Activated gamma-delta T cell treated with Interleukin-2 at 50 U/mL for 16 hours (primary cell): ENCODE data around the gene IFITM2.
A peak's percentile ranks its signal among the peaks of the same experiment; 100 is the strongest.

Source experiments
- DNase-seq: peaks from one replicate; pipeline ENCODE4 v3.0.0-alpha.2; 2020

The IFITM2 gene

DNA sequence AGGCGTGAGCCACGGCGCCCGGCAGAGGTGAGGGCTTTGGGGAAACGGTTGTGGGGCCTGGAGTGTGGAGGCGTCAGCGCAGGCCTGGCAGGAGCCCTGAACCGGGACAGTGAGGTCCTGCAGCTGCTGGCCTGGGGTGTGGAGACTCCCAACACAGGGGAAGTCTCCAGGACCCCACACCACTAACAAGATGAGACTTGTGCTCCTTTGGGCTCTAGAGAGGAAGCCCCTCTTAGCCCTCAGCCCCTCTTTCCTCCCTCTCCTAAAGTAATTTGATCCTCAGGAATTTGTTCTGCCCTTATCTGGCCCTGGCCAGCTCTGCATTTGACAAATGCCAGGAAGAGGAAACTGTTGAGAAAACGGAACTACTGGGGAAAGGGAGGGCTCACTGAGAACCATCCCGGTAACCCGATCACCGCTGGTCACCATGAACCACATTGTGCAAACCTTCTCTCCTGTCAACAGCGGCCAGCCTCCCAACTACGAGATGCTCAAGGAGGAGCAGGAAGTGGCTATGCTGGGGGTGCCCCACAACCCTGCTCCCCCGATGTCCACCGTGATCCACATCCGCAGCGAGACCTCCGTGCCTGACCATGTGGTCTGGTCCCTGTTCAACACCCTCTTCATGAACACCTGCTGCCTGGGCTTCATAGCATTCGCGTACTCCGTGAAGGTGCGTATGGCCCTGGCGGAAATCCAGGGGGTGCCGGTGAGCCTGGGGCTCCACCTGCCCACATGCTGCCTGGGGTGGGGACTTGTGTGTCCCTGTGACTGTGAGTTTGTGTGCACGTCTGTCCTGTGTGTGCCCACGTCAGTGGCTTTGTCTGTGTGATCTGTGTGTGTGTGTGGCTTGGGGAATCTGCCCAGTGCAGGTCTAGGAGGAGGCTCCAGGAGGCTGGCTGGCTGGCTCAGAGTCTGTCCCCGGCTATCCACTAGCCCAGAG, at the start of gene IFITM2:
IFITM2 (plus strand) TSS at position 51 of the 943 bp plus-strand sequence; CDS start at position 428, 377 bp downstream.
- DNase-seq, result peak; percentile 38

DNA sequence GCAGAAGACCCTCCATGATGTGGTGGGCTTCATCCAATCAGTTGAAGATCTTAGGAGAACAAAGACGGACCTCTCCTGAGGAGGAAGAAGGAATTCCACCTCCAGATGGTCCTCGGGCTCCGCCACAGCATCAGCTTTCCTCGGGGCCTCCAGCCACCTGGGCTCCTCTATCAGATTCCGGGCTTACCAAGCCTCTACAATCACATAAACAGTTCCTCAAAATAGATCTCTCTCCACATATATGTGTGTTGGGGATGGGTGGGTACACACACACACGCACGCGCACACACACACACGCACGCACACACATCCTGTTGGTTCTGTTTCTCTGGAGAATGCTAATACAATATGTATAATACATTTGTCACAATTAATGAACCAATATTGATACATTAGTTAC, 48.2 kb upstream of the IFITM2 start:
- DNase-seq, result no peak

DNA sequence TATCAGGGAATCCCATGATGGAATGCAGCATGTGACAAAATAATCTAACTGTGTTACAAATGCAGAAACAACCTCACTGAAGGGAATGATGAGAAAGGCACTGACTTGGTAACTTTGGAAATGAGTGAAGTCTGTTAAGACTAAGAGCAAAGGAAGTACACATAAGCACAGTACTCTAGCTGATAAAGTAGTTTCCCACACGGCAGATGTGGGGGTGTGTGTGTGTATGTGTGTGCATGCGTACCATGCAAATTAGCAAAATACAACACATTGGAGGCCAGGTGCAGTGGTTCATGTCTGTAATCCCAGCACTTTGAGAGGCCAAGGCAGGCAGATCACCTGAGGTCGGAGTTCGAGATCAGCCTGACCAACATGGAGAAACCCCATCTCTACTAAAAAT, 46.0 kb upstream of the IFITM2 start:
- DNase-seq, result no peak

DNA sequence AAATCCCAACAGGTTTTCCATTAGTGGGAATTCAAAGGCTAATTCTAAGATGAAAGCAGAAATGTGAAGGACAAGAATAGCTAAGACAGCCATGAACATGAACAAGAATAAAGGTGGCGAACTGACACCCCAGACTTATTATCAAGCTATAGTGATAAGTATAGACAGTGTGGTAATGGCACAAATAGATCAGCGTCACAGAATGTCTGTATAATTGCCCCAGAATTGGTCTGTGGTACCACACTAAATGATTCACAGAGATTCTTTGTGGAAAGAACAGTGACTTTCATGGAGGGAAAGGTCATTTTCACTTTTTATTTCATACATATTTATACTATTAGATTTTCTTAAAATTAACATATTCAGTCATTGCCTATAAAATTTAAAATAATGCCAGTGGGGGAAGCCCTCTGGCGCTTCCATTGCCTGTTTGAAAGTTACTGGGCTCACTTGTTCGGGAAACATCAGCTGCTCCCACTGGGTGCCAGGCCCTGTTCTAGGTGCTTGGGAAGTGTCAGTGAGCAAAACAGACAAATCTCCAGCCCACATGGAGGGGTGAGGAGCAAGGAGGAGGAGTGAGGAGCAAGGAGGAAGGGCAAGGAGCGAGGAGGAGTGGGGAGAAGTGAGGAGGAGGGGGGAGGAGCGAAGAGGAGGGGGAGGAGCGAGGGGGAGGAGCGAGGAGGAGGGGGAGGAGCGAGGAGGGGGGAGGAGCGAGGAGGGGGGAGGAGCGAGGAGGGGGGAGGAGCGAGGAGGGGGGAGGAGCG, 40.8 kb upstream of the IFITM2 start:
- DNase-seq, result no peak

DNA sequence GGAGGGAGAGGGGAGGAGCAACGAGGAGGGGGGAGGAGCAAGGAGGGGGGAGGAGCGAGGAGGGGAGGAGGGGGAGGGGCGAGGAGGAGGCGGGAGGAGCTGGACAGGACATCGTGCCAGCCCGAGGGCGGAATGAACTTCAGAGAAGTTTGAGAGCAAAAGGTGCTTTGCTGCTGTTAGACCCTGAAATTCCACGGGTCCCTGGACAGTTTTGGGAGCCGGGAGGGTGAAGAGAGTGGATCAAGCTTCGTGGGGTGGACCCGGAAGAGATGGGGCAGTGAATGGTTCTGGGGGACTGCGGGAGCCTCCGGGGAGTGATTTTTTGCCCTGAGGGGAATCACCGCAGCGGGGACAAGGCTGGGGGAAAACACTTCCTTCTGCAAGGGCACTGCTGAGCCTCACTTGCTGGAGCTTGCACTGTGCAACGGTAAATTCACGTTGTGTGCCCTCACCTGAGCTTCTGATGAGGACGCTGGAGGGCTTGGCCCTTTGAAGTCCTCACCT, 40.1 kb upstream of the IFITM2 start:
- peak; percentile 59 for DNase-seq

DNA sequence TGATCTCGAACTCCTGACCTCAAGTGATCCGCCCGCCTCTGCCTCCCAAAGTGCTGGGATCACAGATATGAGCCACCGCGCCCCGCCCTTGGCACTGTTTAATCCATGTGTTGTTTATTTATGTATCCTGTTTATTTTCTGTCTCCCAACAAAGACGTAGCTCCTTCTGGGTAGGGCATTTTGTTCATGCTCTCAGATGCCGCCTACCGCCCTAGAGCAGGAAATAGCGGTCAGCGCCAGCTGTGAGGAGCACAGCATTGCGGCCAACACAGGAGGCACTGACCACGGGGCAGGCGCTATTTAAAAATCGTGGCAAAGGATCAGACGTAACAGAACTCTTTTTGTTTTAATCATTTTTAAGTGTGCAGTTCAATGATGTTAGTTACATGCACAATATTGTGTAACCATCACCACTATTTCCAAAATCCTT, 38.9 kb upstream of the IFITM2 start:
- peak; percentile 61 for DNase-seq

DNA sequence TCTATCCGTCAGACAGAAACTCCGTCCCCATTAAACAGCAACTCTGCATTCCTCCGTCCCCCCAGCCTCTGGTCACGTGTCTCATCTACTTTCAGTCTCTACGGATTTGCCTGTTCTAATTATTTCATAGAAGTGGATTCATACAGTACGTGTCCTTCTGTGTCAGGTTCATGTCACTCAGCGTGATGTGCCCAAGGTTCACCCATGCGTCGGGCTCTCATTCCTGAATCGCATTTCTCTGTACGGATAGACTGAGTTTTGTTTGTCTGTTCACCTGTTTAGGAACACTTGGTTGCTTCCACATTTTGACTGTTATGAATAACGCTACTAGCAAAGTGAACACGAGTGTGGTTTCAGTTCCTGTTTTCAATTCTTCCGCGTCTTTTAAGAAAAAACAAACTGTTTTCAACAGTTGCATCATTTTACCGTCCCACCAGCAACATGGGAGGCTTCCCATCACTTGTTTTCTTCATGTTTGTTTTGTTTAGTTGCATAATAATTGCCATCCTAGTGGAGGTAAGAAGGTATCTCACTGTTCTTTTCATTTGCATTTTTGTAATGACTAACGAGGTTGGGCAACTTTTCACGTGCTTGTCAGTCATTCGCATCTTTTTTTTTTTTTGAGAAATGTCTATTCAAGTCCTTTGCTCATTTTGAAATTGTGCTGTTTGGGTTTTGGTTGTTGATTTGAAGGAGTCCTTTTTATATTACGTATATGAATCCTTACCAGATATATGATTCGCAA, 38.3 kb upstream of the IFITM2 start:
- DNase-seq, result peak; percentile 41

DNA sequence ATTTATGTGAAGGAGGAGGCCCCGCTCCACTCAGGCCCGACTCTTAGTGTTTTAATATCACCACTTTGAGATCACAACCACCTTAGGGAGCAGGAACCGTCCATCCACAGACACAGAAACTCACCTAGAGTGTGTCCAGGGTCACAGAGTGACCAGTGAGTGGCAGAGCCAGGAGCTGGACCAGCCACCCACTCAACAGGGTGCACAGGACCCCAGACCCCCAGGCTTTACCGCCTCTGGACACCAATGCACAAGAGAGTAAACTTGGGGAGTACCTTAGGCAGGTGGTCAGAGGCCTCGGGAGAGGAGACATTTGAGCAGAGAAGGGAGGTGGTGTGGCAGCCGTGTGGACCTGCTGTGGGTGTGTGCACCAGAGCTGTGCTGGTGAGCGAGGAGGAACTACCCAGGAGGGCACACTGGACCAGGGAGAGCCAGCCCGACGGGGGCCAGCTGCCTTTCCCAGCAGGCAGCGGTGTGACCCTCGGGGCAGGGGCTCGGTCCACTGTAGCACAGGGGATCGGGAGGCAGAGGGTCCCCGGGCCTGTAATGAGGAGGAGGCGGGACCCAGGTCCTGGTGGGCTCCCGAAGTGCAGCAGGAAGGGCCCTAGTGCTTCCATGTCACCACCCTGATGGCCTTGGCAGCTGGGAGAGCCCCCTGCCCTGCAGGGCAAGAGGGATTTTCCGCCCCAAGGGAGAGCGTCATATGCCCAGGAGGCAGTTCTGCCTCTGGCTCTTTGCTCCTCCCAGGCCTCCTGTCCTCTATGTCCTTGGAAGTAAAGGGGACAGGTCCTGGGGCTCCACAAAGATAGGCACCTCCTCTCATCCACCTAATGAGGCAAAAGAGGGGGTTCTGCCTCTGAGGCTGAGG, 36.9 kb upstream of the IFITM2 start:
- DNase-seq, result no peak

DNA sequence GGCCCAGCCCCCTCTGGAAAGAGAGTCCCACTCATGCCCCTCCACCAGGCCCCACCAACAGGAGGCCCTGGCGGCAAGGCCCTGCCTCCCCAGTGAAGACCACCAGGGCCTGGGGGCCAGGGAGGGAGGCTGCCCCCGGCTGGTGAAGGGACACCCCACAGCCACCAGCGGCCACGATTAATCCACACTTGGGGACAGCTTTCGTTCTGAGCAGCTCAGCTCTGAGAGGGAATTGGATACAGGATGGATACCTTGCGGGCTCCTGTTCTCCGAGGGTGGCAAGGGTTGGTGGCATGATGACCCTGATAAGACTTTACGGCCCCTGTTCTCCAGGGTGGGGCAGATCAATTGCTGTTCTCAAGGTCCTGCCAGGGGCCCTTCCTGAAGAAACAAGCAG, 36.3 kb upstream of the IFITM2 start:
- DNase-seq, result no peak

DNA sequence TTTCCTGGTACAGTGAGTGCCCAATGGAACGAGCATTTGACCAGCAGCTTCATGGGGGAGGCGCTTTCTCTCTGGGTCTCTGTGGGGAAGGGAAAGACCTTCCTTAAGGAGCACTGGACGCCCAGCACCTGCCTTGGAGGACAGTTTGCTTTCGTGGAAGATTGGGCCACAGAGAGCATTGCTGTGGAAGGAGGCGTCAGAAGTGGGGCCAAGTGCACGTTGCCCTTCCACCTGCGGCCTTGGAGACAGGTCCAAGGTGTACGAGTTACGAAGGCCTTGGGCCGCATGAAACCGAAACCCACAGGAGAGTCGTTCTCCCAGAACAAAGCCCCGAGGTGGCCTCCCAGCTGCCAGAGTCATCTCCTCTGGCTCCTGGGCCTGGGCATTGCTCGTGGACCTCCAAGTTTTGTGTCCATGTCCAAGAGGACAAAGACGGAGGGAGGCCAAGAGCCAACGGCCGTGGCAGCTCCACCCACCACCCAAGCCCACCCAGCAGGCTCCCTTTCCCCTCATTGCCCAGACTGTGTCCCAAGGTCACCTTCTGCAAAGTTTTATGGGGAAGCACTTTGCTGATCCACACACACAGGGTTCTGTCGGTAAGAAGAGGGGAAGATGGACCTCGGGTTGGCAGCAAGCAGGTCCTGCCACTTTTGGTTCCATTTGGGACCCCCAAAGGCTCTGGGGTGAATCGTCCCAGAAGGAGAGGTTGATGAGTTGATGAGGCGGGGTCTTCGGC, 35.3 kb upstream of the IFITM2 start:
- no peak for DNase-seq

DNA sequence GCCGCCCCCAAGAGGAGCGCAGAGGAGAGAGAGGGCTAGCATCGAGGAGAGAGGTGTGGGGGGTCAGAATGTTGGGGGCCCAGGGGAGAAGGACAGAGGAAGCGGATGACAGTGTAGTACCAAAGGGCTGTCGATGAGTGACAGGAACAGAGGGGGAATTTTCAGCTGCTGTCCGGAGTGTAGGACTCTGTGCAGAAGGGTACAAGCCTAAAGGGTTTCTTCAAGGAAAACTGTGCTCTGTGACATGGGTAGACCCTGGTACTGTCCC, 34.8 kb upstream of the IFITM2 start:
- DNase-seq, result no peak

DNA sequence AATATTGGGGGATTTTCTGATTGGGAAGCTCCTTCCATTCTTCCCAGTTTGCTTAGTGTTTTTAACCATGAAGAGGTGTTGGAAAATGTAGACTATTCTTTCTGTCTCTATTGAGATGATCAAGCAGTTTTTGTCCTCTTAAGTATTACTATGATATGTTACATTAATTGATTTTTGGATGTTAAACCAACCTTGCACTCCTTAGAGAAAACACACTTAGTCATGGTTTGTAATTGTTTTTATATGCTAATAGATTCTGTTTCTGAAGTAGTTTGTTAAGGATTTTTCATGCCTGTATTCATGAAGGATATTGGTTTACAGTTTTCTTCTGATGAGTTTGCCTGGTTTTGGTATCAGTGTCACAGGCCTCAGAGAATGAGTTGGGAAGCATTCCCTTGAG, 31.4 kb upstream of the IFITM2 start:
- DNase-seq, result no peak

DNA sequence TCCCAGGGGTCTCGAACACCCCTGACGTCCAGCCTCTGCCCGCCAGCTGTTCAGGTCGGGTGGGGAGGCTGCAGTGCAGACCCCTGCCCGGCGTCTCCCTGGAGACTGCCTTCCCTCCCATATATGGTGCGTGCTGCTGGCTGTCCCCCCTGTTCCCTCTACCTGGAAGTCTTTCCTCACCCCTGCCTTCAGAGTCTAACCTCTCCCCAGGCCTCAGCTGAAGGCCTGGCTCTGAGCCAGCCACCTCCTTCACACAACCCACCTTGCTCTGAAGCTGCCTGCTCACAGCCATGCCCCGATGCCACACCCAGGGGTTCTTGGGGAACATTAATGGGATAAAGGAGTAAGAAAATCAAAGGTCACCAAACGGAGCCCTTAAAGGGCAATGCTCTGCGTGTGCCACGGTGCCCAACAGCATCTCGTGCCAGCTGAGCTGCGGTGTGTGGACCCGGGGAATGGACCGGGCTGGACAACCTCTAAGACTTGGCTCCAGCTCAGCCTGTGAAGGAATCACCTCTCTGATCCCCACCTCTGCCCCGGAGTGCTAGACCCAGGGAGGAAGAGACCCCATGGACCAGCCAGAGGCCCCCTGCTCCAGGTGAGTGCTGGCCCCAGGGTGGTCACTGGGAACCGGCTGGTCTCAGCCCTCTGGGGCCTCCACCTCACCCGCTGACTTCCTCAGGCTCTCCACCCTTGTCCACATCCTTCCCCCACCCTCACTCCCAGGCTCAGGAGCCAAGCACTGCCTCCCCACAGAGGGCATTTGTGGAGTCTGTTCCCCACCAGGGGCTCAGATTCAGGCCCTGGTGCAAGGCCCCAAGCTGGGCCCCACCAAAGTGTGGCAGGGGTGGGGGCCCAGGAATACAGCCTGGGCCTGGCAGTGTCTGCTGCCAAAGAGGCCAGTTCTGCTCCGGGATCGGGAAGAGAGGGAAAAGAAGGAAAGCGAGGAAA, 29.3 kb upstream of the IFITM2 start, which contains the start of gene NLRP6:
NLRP6 (plus strand) TSS at position 407 of the 951 bp plus-strand sequence; CDS start at position 570, 163 bp downstream.
- DNase-seq, result no peak

DNA sequence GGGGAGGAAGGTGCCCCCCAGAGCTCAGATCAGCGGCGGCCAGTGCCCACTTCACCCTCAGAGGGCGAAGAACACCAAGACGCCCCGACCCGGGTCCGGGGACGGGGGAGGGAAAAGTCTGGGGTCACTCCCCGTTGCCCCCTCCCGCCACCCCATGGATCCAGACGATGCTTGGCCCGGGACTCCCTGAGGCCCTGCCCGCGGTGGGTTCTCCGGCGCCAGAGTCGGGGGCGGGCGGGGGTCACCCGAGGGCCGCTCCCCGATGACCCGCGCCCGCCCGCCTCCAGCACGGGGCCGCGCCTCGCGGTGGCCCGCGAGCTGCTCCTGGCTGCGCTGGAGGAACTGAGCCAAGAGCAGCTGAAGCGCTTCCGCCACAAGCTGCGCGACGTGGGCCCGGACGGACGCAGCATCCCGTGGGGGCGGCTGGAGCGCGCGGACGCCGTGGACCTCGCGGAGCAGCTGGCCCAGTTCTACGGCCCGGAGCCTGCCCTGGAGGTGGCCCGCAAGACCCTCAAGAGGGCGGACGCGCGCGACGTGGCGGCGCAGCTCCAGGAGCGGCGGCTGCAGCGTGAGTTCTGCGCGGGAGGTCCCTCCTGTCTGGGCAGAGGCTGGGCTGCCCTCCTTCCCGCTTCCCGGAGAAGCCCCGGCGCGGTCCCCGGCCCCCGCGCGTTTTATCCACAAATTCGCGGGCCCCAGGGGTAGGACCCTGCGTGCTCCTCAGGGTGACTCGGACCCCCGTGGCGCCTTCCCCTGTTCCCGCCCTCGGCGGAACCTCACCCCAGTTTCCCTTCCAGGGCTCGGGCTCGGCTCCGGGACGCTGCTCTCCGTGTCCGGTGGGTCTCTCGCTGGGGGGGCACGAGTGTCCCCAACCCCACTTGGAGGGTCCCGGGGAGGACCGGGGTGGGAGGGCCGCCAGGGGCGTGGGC, 28.3 kb upstream of the IFITM2 start:
- DNase-seq, result no peak

DNA sequence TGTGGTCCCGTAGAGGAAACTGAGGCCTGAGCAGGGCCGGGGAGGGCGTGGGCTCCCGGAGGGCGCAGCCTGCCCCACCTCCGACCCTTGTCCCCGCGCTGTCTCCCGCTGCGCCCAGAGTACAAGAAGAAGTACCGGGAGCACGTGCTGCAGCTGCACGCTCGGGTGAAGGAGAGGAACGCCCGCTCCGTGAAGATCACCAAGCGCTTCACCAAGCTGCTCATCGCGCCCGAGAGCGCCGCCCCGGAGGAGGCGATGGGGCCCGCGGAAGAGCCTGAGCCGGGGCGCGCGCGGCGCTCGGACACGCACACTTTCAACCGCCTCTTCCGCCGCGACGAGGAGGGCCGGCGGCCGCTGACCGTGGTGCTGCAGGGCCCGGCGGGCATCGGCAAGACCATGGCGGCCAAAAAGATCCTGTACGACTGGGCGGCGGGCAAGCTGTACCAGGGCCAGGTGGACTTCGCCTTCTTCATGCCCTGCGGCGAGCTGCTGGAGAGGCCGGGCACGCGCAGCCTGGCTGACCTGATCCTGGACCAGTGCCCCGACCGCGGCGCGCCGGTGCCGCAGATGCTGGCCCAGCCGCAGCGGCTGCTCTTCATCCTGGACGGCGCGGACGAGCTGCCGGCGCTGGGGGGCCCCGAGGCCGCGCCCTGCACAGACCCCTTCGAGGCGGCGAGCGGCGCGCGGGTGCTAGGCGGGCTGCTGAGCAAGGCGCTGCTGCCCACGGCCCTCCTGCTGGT, 27.5 kb upstream of the IFITM2 start:
- DNase-seq, result peak; percentile 38

DNA sequence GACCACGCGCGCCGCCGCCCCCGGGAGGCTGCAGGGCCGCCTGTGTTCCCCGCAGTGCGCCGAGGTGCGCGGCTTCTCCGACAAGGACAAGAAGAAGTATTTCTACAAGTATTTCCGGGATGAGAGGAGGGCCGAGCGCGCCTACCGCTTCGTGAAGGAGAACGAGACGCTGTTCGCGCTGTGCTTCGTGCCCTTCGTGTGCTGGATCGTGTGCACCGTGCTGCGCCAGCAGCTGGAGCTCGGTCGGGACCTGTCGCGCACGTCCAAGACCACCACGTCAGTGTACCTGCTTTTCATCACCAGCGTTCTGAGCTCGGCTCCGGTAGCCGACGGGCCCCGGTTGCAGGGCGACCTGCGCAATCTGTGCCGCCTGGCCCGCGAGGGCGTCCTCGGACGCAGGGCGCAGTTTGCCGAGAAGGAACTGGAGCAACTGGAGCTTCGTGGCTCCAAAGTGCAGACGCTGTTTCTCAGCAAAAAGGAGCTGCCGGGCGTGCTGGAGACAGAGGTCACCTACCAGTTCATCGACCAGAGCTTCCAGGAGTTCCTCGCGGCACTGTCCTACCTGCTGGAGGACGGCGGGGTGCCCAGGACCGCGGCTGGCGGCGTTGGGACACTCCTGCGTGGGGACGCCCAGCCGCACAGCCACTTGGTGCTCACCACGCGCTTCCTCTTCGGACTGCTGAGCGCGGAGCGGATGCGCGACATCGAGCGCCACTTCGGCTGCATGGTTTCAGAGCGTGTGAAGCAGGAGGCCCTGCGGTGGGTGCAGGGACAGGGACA, 26.7 kb upstream of the IFITM2 start:
- DNase-seq, result peak; percentile 31

DNA sequence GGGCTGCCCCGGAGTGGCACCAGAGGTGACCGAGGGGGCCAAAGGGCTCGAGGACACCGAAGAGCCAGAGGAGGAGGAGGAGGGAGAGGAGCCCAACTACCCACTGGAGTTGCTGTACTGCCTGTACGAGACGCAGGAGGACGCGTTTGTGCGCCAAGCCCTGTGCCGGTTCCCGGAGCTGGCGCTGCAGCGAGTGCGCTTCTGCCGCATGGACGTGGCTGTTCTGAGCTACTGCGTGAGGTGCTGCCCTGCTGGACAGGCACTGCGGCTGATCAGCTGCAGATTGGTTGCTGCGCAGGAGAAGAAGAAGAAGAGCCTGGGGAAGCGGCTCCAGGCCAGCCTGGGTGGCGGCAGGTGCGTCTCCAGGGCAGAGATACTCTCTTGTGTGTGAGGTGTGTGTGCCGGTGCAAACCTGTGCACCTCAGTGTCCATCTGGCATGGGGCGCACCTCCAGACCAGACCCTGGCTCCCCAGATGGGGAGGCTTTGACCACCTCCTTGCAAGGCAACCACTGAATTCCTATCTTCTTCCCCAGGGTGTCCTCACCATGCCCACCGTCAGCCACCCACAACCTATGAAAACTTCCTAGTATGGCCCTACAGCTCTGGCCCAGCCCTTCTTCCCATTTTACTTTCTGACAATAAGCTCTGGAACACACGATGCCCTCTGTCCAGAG, 26.0 kb upstream of the IFITM2 start:
- no peak for DNase-seq
